GM12878 (cell line): ENCODE measurements around the gene DPM1. TPM values are rescaled to one million over a fixed set of nuclear protein-coding genes. Genes with fewer than 3 reads are reported as not detected.
A peak's percentile ranks its signal among the peaks of the same experiment; 100 is the strongest.

Source experiments
- CREB1 ChIP-seq: IDR thresholded peaks from 2 replicates; pipeline ENCODE4 v1.6.1; 2012; ENCODE audit warnings: low read depth, mild to moderate bottlenecking, inconsistent platforms
- EZH2 ChIP-seq: IDR thresholded peaks from 2 replicates; pipeline ENCODE4 v1.6.1; 2012; ENCODE audit warnings: low read depth, mild to moderate bottlenecking, control low read depth, inconsistent platforms, low read length, borderline replicate concordance; ENCODE audit not compliant: control insufficient read depth
- FOS ChIP-seq: IDR thresholded peaks from 3 replicates; pipeline ENCODE4 v1.6.1; 2011; ENCODE audit warnings: borderline replicate concordance; ENCODE audit not compliant: insufficient read length; ENCODE audit errors: extremely low read depth
- HDAC2 ChIP-seq: fragments of 200-600 bp; sonication (generic); IDR thresholded peaks from 2 replicates; pipeline ENCODE4 v1.6.1; 2017
- MTA2 ChIP-seq: fragments of 450-650 bp; IDR thresholded peaks from 2 replicates; pipeline ENCODE4 v1.6.1; 2016; ENCODE audit warnings: low read depth, mild to moderate bottlenecking, moderate library complexity
- RAD51 ChIP-seq: fragments of 450-650 bp; IDR thresholded peaks from 2 replicates; pipeline ENCODE4 v1.6.1; 2016; ENCODE audit warnings: moderate library complexity, mild to moderate bottlenecking, inconsistent platforms
- polyA plus RNA-seq, 11 experiments: library from polyadenylated mRNA; depleted of rRNA in 4 of 11; unstranded in 6 of 11; stranded (reverse) in 5 of 11; fragments of >200 nt; fragmentation: Nextera tagmentation in 4 of 11; fragmentation: Illumina TruSeq in 1 of 11; extraction: Ambion mirVana in 4 of 11; extraction: Trizol in 1 of 11; gene quantifications; 1 replicate in 1 of 11; 2 replicates in 10 of 11; pipeline versions ENCODE4 v1.2.1 to v1.2.3, GENCODE V29; 2011 to 2016; ENCODE audit warnings: inconsistent platforms in 2 of 11, missing spikeins in 2 of 11, low read depth in 1 of 11
- total RNA-seq, 4 experiments: library from RNA; depleted of rRNA in 3 of 4; stranded (reverse); fragments of >200 nt in 3 of 4; fragmentation: Illumina TruSeq in 1 of 4; extraction: Trizol in 1 of 4; gene quantifications; 2 replicates each; pipeline versions ENCODE4 v1.2.1 to v1.2.3, GENCODE V29; 2013 to 2021
- TF ChIP-seq, protein P1 (sequence below): fragments of 450-650 bp; IDR thresholded peaks from 2 replicates; pipeline ENCODE4 v1.6.1; 2018; ENCODE audit warnings: borderline replicate concordance, mild to moderate bottlenecking; ENCODE audit not compliant: partially characterized antibody
- TF ChIP-seq, protein P2 (sequence below), 3 experiments: IDR thresholded peaks in 2 of 3; conservative IDR thresholded peaks in 1 of 3; 2 replicates each; pipeline ENCODE4 v1.5.1; 2011; ENCODE audit warnings: low read depth in 3 of 3, low read length in 3 of 3, mild to moderate bottlenecking in 3 of 3, control low read depth in 2 of 3, moderate library complexity in 2 of 3, inconsistent platforms in 1 of 3, mixed read lengths in 1 of 3; ENCODE audit not compliant: control insufficient read depth in 2 of 3, insufficient read depth in 1 of 3; ENCODE audit errors: extremely low read depth in 1 of 3

The DPM1 gene
- total and polyA plus RNA-seq, 10 of the 15 experiments (the other 5 are each of a cell fraction or from before 2014, with no cell fraction given): 53.3 to 167 (median 108) TPM

DNA sequence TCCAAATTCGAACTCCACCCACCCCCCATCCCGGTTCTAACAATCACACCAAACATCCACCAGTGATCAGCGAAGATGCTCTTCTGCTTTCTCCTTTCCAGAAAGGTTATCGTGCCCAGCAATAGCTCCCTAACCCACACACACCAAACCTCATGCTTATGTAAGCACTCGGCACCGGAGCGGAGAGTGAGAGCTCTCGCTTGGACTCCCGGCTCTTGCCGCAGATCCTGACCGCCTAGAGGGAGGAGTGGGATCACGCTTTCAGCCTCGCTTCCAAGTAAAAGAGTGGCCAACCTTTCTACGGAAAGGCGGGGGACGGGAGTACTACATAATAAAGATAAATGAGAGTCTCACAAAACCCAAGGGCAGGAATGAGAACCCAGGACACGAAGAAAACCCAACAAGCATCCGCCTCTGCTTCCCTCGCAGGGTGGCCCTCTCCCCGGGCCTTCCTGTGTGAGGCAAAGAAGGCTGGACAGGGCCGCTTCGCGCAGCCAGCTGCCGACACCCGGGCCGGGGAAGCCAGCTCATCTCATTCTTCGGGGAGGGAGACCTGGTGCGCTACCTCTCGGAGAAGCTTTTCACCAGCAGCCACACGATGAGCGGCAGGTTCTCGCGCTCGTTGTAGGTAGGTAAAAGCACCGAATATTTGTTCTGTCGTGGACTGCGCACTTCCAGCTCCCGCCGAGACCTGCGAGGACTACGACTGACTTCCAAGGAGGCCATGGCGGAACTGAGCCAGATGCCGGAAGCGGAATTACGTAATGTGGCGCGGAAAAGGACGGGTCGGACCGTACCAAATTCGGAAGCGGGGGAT, at the start of gene DPM1 (continued):
- no peak for TF ChIP-seq MTA2
- TF ChIP-seq, protein P1, sequence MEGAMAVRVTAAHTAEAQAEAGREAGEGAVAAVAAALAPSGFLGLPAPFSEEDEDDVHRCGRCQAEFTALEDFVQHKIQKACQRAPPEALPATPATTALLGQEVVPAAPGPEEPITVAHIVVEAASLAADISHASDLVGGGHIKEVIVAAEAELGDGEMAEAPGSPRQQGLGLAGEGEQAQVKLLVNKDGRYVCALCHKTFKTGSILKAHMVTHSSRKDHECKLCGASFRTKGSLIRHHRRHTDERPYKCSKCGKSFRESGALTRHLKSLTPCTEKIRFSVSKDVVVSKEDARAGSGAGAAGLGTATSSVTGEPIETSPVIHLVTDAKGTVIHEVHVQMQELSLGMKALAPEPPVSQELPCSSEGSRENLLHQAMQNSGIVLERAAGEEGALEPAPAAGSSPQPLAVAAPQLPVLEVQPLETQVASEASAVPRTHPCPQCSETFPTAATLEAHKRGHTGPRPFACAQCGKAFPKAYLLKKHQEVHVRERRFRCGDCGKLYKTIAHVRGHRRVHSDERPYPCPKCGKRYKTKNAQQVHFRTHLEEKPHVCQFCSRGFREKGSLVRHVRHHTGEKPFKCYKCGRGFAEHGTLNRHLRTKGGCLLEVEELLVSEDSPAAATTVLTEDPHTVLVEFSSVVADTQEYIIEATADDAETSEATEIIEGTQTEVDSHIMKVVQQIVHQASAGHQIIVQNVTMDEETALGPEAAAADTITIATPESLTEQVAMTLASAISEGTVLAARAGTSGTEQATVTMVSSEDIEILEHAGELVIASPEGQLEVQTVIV: no peak
- TF ChIP-seq FOS: no peak
- no peak for TF ChIP-seq EZH2
- TF ChIP-seq RAD51: 0 out of 2 replicates have a peak, but pooled peaks have one; percentile 28
- peak; percentile 91 for TF ChIP-seq CREB1
- TF ChIP-seq HDAC2: no peak
- TF ChIP-seq, protein P2, sequence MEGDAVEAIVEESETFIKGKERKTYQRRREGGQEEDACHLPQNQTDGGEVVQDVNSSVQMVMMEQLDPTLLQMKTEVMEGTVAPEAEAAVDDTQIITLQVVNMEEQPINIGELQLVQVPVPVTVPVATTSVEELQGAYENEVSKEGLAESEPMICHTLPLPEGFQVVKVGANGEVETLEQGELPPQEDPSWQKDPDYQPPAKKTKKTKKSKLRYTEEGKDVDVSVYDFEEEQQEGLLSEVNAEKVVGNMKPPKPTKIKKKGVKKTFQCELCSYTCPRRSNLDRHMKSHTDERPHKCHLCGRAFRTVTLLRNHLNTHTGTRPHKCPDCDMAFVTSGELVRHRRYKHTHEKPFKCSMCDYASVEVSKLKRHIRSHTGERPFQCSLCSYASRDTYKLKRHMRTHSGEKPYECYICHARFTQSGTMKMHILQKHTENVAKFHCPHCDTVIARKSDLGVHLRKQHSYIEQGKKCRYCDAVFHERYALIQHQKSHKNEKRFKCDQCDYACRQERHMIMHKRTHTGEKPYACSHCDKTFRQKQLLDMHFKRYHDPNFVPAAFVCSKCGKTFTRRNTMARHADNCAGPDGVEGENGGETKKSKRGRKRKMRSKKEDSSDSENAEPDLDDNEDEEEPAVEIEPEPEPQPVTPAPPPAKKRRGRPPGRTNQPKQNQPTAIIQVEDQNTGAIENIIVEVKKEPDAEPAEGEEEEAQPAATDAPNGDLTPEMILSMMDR (IDR thresholded peaks at IDR 0.05 in 2 of 3, conservative IDR thresholded peaks at IDR 0.05 in 1 of 3; ENCODE audit: control insufficient read depth in 2 of 3, extremely low read depth in 1 of 3, insufficient read depth in 1 of 3, low read depth in 3 of 3, low read length in 3 of 3): no peak
